Measurements from ENCODE around the gene MYH13.

MYH13 gene

DNA sequence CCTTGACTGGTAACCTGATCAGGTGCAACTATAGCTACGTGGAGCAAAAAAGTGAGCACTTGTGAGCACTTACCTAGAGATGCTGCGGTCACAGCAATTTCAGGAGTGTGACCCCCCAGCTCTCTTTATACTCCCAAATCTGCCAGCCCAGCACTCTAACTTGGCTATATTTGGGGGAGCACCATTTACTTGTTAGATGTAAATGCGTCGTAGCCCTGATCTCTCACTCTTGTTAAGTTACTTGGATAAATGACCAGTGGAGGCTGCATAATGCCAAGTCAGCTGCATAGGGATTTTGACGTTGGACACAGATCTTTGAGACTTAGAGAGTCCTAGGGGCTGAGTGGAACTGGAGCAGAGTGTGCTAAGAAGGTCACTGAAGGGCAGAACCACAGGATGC lies at the start of gene MYH13:
Gene MYH13 (minus strand): TSS at position 101 of the 400 bp plus-strand sequence. CDS start 8,476 bp downstream, outside the sequence.
- DNase-seq = no peak

- no peak for DNase-seq
Observed at GRCh38 chr17:10421900-10422542, 49.2 kb upstream of the MYH13 start, which contains the start of gene MYH8. TSS of gene MYH8 (minus strand) at chr17:10421950. CDS start at chr17:10420227, 1,723 bp downstream.

- DNase-seq = no peak
Observed at GRCh38 chr17:10421211-10421610, 48.4 kb upstream of the MYH13 start.

DNA sequence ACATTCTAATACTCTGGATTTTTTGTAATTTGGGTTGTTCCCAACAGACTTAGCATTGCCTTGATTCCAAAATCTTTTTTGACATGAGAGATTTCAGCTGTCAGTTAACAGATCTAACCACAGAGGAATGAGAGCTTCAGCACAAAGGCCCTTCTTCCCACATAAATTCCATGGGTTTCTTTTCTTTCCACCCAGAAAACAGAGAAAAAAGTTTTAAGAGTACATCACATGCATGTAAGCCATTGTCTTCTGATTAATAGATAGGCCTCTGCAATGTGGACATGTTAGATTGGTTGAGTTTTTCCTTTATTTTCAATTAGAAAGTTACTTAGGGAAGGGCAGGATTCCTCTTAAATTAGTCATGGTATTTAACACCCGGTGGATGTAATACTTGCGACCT lies 48.0 kb upstream of the MYH13 start:
- no peak for DNase-seq

DNA sequence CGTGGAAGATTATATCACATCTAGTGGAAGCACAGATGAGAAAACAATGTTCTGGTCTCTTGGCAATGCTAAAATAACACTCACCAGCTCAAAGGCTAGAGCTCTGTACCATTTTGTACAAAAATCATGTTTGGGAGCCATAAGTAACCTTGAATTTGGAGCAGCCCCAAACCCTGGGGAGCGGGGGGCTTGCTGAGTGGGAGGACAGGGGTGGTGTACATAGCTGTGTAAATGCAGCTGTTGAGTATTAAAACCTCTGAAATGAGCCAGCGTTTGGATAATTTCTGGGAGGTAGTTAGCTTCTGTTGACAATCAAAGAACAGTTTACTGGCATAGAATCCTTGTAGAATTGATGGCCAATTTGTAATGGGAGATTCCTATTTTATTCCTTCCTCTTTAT lies 44.6 kb upstream of the MYH13 start:
- DNase-seq = no peak

DNA sequence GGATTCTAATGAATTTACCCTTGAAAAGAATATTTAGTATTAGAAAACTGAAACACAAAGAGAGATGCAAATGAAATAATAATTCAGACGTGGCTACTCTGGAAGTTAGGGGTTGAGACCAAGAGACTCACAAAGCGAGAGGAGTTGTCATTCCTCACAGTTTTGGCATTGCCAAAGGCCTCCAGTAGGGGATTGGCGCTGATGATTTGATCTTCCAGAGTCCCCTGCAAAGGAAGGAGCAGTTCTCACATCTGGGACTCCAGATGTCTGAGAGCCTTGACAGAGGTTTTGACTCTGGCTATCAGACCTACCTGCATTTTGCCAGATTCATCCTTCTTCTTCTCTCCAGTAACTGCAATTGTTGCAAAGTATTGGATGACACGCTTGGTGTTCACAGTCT lies 42.4 kb upstream of the MYH13 start:
- no peak for DNase-seq

GRCh38 chr17:10403589-10403988 lies 30.8 kb upstream of the MYH13 start:
- DNase-seq = no peak

GRCh38 chr17:10398352-10398751 lies 25.5 kb upstream of the MYH13 start:
- no peak for DNase-seq

DNA sequence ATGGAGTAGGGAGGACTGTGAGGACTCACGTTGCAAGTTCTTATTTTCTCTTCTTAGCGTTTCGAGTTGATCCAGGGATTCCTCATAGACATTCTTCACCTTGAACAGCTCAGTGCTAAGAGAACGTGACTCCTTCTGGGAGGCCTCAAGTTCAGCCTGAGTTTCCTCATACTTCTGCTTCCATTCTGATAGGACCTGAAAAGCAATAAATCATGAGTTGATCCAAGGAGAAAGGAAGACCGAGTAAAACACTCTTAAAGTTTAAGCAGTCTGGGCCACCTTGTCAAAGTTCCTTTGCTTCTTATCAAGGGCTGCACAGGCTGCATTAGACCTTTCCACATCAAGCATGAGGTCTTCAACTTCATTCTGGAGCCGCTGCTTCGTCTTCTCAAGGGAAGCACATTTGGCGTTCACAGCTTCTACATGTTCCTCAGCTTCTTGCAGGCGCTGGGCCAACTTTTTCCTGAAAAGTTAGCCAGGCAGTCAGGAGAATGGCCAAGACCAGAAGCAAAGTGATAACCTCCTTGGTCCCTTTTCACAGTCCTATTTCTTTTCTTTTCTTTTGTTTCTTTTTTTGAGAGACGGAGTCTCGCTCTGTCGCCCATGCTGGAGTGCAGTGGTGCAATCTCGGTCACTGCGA lies 23.8 kb upstream of the MYH13 start:
- DNase-seq = no peak

DNA sequence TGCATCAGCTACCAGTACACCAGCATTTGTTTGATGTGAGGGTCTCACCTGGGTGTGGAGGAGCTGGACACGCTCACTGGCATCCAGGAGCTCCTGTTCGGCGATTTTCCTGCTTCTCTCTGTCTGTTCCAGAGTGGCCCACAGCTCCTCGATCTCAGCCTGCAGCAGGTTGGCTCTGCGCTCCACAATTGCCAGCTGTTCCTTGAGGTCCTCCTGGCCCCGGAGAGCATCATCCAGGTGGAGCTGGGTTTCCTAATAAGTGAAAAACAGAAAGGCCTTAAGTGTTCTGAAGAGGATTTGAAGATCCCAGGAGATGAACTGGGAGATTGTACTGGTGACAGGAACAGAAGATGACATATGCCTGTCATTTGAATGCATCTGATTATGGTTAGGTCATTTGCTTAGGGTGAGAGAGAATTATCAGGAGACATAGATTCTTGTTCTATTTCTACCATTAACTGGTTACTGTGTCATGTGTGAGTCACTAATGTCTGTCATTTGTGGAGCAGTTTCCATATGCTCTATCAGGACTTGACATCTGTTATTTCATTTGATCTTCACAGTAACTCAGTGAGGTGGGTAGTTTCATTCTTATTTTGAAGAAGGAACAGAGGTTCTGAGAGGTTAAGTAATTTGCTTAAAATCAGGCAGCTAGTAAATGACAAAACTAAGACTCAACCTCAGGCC lies 21.5 kb upstream of the MYH13 start:
- DNase-seq = no peak

DNA sequence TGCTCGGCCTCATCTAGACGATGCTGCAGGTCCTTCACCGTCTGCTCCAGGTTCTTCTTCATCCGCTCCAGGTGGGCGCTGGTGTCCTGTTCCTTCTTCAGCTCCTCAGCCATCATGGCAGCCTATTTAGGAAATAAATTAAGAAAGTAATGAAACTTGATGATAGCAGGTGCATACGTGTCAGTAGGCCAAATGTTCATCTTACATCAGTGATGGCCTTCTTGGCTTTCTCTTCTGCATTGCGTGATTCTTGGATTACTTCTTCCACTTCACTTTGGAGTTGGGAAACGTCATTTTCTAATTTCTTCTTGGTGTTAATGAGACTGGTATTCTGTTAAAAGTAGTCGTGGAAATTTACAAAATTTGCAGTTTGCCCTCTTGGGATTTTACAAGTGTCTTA lies 20.1 kb upstream of the MYH13 start:
- DNase-seq = no peak

DNA sequence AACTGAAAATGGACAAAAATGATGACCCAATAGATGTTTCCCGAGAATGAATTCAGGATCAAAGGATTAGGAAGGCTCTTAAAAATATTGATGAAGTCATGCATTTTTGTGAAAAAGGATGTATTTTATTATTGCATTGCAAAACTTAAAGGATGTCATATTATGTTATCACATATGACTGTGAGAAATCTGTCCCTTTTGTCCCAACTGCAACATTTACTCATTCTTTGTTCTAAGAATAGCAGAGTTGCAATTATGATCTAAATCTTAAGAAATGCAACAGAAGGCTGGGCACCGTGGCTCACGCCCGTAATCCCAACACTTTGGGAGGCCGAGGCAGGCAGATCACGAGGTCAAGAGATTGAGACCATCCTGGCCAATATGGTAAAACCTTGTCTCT lies 13.1 kb upstream of the MYH13 start:
- no peak for DNase-seq

- no peak for DNase-seq
Observed at GRCh38 chr17:10384175-10384574, 11.4 kb upstream of the MYH13 start.

DNA sequence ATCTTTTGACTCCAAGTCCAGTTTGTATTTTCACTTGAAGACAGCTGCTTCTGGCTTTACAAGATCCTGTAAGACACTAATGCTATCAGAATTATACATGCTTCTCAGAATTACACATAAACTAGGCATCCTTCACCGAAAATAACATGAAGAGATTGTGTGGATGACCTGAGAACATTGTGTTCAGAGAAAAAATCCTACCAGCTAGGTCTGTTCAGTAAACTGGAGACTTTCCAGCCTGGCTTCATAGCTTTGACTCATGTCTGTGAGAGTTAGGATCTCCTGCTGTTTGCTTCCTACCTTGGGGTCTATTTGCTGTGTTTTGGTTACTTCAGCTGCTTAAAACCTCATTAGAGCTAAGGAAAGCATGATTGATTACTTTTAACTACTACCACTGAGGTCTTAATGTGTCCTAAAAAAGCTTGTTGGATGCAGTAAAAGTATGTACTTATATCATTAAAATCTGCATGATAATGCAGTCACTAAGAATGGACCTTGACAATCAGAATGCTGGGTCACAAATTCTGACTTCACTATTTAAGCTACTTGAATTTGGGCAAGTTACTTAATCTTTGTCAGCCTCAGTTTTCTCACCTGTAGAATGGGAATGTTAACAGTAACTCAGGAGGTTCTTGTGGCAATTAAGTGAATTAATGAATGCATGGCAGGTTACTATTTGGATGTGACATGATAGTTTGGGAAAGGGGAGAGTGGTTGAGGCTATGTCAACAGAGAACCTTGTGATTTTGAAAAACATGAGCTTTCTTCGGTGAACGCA lies 8.0 kb upstream of the MYH13 start:
- DNase-seq = no peak

GRCh38 chr17:10370016-10370608 lies 2.7 kb downstream of the MYH13 start:
- DNase-seq = no peak

DNA sequence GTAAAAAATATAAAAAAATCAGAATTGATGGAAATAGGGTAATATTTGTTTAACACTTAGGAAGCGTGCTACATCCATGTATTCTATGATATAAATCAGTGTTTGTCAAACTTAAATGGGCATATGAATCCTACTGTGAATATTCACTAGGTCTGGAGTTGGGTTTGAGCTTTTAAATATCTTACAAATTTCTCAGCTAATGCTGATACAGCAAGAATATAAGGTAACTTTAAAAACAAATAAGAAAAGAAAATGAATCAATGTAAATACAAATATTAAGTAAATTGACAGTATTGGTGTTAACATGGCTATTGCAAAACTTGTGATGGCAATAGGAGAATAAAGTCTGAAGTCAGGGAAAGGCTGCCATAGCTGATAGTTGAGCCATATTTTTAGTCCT lies 3.6 kb downstream of the MYH13 start:
- DNase-seq = no peak

DNA sequence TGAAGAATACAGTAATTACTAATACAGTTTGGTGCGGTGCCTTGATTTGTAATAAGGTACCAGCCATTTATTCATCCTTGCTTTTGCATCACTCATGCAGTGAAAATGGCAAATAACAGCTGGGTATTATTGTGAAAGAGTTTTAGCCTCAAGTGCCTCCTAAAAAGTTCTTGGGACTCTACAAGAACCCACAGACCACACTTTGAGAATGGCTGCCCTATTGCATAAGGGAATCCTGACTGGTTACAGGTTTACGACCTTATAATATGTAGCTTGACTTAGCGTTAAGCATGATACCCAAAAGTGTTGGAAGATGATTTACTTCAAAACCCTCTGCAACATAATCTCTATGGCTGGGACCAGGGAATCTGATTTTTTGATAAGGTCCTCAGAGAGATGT lies 4.2 kb downstream of the MYH13 start:
- DNase-seq = no peak

- no peak for DNase-seq
Observed at GRCh38 chr17:10360578-10360977, 12.2 kb downstream of the MYH13 start.

GRCh38 chr17:10357768-10358167 lies 15.0 kb downstream of the MYH13 start:
- peak; percentile 8 to 17 for DNase-seq

GRCh38 chr17:10354651-10355050 lies 18.2 kb downstream of the MYH13 start:
- no peak for DNase-seq

GRCh38 chr17:10352893-10353292 lies 19.9 kb downstream of the MYH13 start:
- DNase-seq = no peak

GRCh38 chr17:10349403-10349802 lies 23.4 kb downstream of the MYH13 start:
- no peak for DNase-seq

DNA sequence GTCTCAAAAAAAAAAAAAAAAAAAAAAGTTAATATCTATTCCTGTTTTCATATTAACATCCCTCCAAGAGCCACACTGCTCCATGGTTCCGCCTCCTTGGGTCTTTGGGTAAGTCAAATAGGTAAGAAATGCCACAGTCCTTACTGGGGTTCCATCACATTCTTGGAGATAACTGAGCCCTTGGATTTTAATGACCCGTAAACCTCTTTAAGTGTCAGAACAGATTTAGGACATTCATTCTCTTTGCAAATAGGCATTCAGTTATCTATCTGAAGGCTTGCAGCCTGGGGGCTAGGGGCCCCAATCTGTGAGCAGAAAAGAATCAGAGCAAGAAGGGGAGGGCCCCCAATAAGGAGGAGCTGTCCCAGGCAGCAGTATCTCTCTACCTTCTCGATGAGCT lies 28.0 kb downstream of the MYH13 start:
- DNase-seq = no peak

All from CD4-positive, alpha-beta T cell treated with Interleukin-4 for 1 hour (primary cell).